Stomach (tissue), 4 donors: ENCODE data around the gene AATK.

Experiments
- CTCF ChIP-seq, 7 experiments: fragments of 450-650 bp in 4 of 7; fragments of 200-600 bp in 3 of 7; sonication (generic) in 3 of 7; IDR thresholded peaks; one replicate each; pipeline ENCODE4 v1.5.1; 2016 to 2019; ENCODE audit warnings: antibody characterized with exemption in 7 of 7, control low read depth in 2 of 7, mild to moderate bottlenecking in 1 of 7
- POLR2A ChIP-seq, 4 donors: fragments of 450-650 bp; IDR thresholded peaks; one replicate each; pipeline ENCODE4 v1.6.1; 2016; ENCODE audit warnings: antibody characterized with exemption in 4 of 4, control low read depth in 2 of 4, mild to moderate bottlenecking in 1 of 4, moderate library complexity in 1 of 4
- POLR2AphosphoS5 ChIP-seq, 3 donors: sonication (generic); formaldehyde crosslinking; IDR thresholded peaks; one replicate each; pipeline ENCODE4 v1.6.1; 2016; ENCODE audit warnings: antibody characterized with exemption in 3 of 3

GRCh38 chr17:81130385-81131361 is 35.3 kb downstream of the AATK start:
- TF ChIP-seq CTCF (IDR thresholded peaks at IDR 0.05) (no peak), POLR2A (IDR thresholded peaks at IDR 0.05) (no peak), POLR2AphosphoS5 (IDR thresholded peaks at IDR 0.05) (no peak)
